MCF 10A (cell line): Measurements from ENCODE around the gene GBE1. TPM values are rescaled to one million over a fixed set of nuclear protein-coding genes. Genes with fewer than 3 reads are reported as not detected.

Experiments used
- BruUV-seq: library from RNA; stranded (reverse); fragments of 400-500 nt; replicated peaks from 2 replicates; lab custom pipeline; 2021; lab: Mats Ljungman, UMichigan
- CTCF ChIA-PET: fragments of 300-600 bp; sonication (Branson Sonifier 250); formaldehyde crosslinking; extraction: SDS; loops from one replicate; lab custom pipeline; 2021; ENCODE audit warnings: antibody characterized with exemption, inconsistent platforms; lab: Yijun Ruan, JAX
- POLR2A ChIA-PET: fragments of 300-600, 350-650 bp; sonication (Branson Sonifier 250); formaldehyde crosslinking; extraction: SDS; loops from one replicate; lab custom pipeline; 2020; ENCODE audit warnings: antibody characterized with exemption, inconsistent platforms; lab: Yijun Ruan, JAX
- DNase-seq: peaks from one replicate; pipeline ENCODE4 v3.0.0-alpha.2; 2018; ENCODE audit not compliant: unreplicated experiment
- H3K27ac Mint-ChIP-seq: one replicate; pipeline ENCODE4 v1.8.0; 2022; ENCODE audit warnings: mild to moderate bottlenecking, low read depth, mixed read lengths; ENCODE audit not compliant: unreplicated experiment
- H3K27me3 Mint-ChIP-seq: one replicate; pipeline ENCODE4 v1.8.0; 2022; ENCODE audit warnings: mixed read lengths; ENCODE audit not compliant: insufficient read depth, unreplicated experiment
- H3K36me3 Mint-ChIP-seq: one replicate; pipeline ENCODE4 v1.8.0; 2022; ENCODE audit warnings: mild to moderate bottlenecking, moderate library complexity, mixed read lengths; ENCODE audit not compliant: insufficient read depth, unreplicated experiment
- H3K4me1 Mint-ChIP-seq: one replicate; pipeline ENCODE4 v1.8.0; 2022; ENCODE audit warnings: mixed read lengths; ENCODE audit not compliant: insufficient read depth, unreplicated experiment
- H3K4me3 Mint-ChIP-seq: one replicate; pipeline ENCODE4 v1.8.0; 2022; ENCODE audit warnings: mild to moderate bottlenecking, moderate library complexity, mixed read lengths; ENCODE audit not compliant: unreplicated experiment
- H3K9me3 Mint-ChIP-seq: one replicate; pipeline ENCODE4 v1.8.0; 2022; ENCODE audit warnings: mixed read lengths; ENCODE audit not compliant: unreplicated experiment
- CTCF ChIP-seq: fragments of 200-600 bp; IDR thresholded peaks from one replicate; pipeline ENCODE4 v1.8.0; 2022; ENCODE audit warnings: antibody characterized with exemption, mild to moderate bottlenecking; ENCODE audit not compliant: unreplicated experiment
- intact Hi-C: fragments of 100-400 bp; cut with micrococcal nuclease; formaldehyde crosslinking; loops from 2 replicates; pipeline ENCODE4 v1.14.1; 2022
- total RNA-seq: library from RNA; stranded (reverse); gene quantifications from 2 replicates; pipeline ENCODE4 v1.2.3, GENCODE V29; 2022

GBE1 gene
- total RNA-seq, 1 experiment from 2014 or later: 41.8 TPM

GRCh38 chr3:81764665-81765064 is 3.2 kb upstream of the GBE1 start:
- no peak for TF ChIP-seq CTCF
- Mint-ChIP-seq H3K27me3 (no peaks in the 10 kb centered on the region), H3K36me3 (peaks cover 9% of the 10 kb centered on the region), H3K27ac (peak overlapping the region; percentile 22), H3K4me1 (peaks cover 29% of the 10 kb centered on the region), H3K4me3 (no peak overlapping the region), H3K9me3 (no peaks in the 10 kb centered on the region)
- no TSS peak for BruUV-seq
- intact Hi-C loops: loop anchor here (5.0 kb wide), 1 partner anchor 368 kb away; no protein-coding TSS in a partner anchor
- POLR2A ChIA-PET: interaction anchor here (1.4 kb wide), 1 partner anchor 19 kb away, joined by 7 read pairs; no protein-coding TSS in a partner anchor
- CTCF ChIA-PET: interaction anchor here (0.6 to 1.1 kb wide), 4 partner anchors 102 to 368 kb away, joined by 3 to 6 read pairs (median 4); no protein-coding TSS in a partner anchor
- peak; percentile 24 for DNase-seq

- intact Hi-C loops: loop anchor here (5.0 kb wide), 1 partner anchor 368 kb away; no protein-coding TSS in a partner anchor
- Mint-ChIP-seq H3K27me3 (no peaks in the 10 kb centered on the region), H3K4me1 (peaks cover 30% of the 10 kb centered on the region), H3K36me3 (peaks cover 14% of the 10 kb centered on the region), H3K27ac (peak overlapping the region; percentile 29), H3K9me3 (no peaks in the 10 kb centered on the region), H3K4me3 (no peak overlapping the region)
- ChIA-PET CTCF (interaction anchor here (0.6 to 1.3 kb wide), 4 partner anchors 8 to 369 kb away, joined by 3 read pairs; no protein-coding TSS in a partner anchor), POLR2A (interaction anchor here (0.8 to 1.4 kb wide), 3 partner anchors 19 to 29 kb away, joined by 3 to 7 read pairs (median 3); no protein-coding TSS in a partner anchor)
- BruUV-seq: no TSS peak
- TF ChIP-seq CTCF: no peak
- no peak for DNase-seq
Measured at GRCh38 chr3:81764002-81764401, 2.6 kb upstream of the GBE1 start.

GRCh38 chr3:81763001-81763400 is 1.6 kb upstream of the GBE1 start:
- peak overlapping the region; percentile 29 for H3K27ac Mint-ChIP-seq
- no peak for TF ChIP-seq CTCF
- no peaks in the 10 kb centered on the region for H3K9me3 Mint-ChIP-seq
- POLR2A ChIA-PET: interaction anchor here (0.8 to 3.5 kb wide), 5 partner anchors 18 to 95 kb away, joined by 3 to 40 read pairs (median 3); no protein-coding TSS in a partner anchor
- H3K4me3 Mint-ChIP-seq: no peak overlapping the region
- no TSS peak for BruUV-seq
- no peaks in the 10 kb centered on the region for H3K27me3 Mint-ChIP-seq
- H3K4me1 Mint-ChIP-seq: peaks cover 40% of the 10 kb centered on the region
- intact Hi-C loops: loop anchor here (5.0 kb wide), 1 partner anchor 369 kb away; no protein-coding TSS in a partner anchor
- no peak for DNase-seq
- CTCF ChIA-PET: interaction anchor here (0.6 to 1.3 kb wide), 7 partner anchors 9 to 359 kb away, joined by 3 to 4 read pairs (median 3); no protein-coding TSS in a partner anchor
- peaks cover 18% of the 10 kb centered on the region for H3K36me3 Mint-ChIP-seq

- peaks cover 23% of the 10 kb centered on the region for H3K36me3 Mint-ChIP-seq
- TF ChIP-seq CTCF: no peak
- peak overlapping the region; percentile 94 for H3K27ac Mint-ChIP-seq
- H3K9me3 Mint-ChIP-seq: peaks cover 4% of the 10 kb centered on the region
- intact Hi-C loops: loop anchor here (1.0 to 5.0 kb wide), 4 partner anchors 19 to 370 kb away; no protein-coding TSS in a partner anchor
- DNase-seq: peak; percentile 13
- TSS peak; percentile 72 for BruUV-seq
- no peaks in the 10 kb centered on the region for H3K27me3 Mint-ChIP-seq
- POLR2A ChIA-PET: interaction anchor here (0.6 to 3.5 kb wide), 10 partner anchors 8 to 184 kb away, joined by 3 to 40 read pairs (median 4); no protein-coding TSS in a partner anchor
- CTCF ChIA-PET: interaction anchor here (1.2 to 1.8 kb wide), 2 partner anchors 55 to 370 kb away, joined by 3 to 7 read pairs; no protein-coding TSS in a partner anchor
- H3K4me1 Mint-ChIP-seq: peaks cover 49% of the 10 kb centered on the region
- H3K4me3 Mint-ChIP-seq: peak overlapping the region; percentile 77
Measured at GRCh38 chr3:81761904-81762580, 597 bp upstream of the GBE1 start.
